Esophagus squamous epithelium (tissue), 5 donors: Measurements from ENCODE around the gene ADRA1B. TPM values are rescaled to one million over a fixed set of nuclear protein-coding genes. Genes with fewer than 3 reads are reported as not detected.

Experiments used
- DNase-seq: peaks from one replicate; lab custom pipeline; 2025; lab: John Stamatoyannopoulos, UW
- H3K27ac ChIP-seq, 4 donors: fragments of 200-600 bp; sonication (generic); one replicate each; pipeline ENCODE4 v1.5.1; 2016 to 2019; ENCODE audit warnings: mild to moderate bottlenecking in 1 of 4
- H3K27me3 ChIP-seq, 4 donors: fragments of 200-600 bp; sonication (generic); 1 replicate in 3 of 4; 2 replicates in 1 of 4; pipeline versions ENCODE4 v1.5.1 to v1.6.0; 2017 to 2021; ENCODE audit warnings: antibody characterized with exemption in 1 of 4
- H3K36me3 ChIP-seq, 3 donors: fragments of 200-600 bp; sonication (generic); one replicate each; pipeline ENCODE4 v1.5.1; 2016 to 2019
- H3K4me1 ChIP-seq, 3 donors: fragments of 200-600 bp; sonication (generic); one replicate each; pipeline ENCODE4 v1.5.1; 2017 to 2019
- H3K4me3 ChIP-seq, 4 donors: fragments of 200-600 bp; sonication (generic); 1 replicate in 3 of 4; 2 replicates in 1 of 4; pipeline ENCODE4 v1.5.1; 2016 to 2019; ENCODE audit warnings: mild to moderate bottlenecking in 2 of 4, moderate library complexity in 1 of 4
- H3K9me3 ChIP-seq, 3 donors: fragments of 200-600 bp; sonication (generic); one replicate each; pipeline ENCODE4 v1.5.1; 2016 to 2019
- POLR2A ChIP-seq, 4 donors: fragments of 450-650 bp; IDR thresholded peaks; one replicate each; pipeline ENCODE4 v1.6.1; 2017; ENCODE audit warnings: antibody characterized with exemption in 4 of 4, mild to moderate bottlenecking in 4 of 4, moderate library complexity in 3 of 4
- WGBS, 2 donors: methylation state at CpG; one replicate each; pipeline ENCODE4 v1.1.5; 2018; 5-methylcytosine and 5-hydroxymethylcytosine counted together
- intact Hi-C: fragments of 100-400 bp; cut with DNase I; formaldehyde crosslinking; loops from one replicate; pipeline ENCODE4 v1.15.0; 2022
- total RNA-seq, 4 donors: library from RNA; depleted of rRNA; stranded (reverse); fragments of >200 nt; gene quantifications; one replicate each; pipeline ENCODE4 v1.1.0, GENCODE V29; 2016
- TF ChIP-seq, protein P1 (sequence below), 6 experiments: fragments of 450-650 bp in 4 of 6; fragments of 200-600 bp in 2 of 6; sonication (generic) in 2 of 6; IDR thresholded peaks; one replicate each; pipeline ENCODE4 v1.5.1; 2016 to 2019; ENCODE audit warnings: antibody characterized with exemption in 6 of 6, mild to moderate bottlenecking in 4 of 6, moderate library complexity in 4 of 6
- donor health status: DM: yes; HTN: yes; CAD: no.

The ADRA1B gene
- total RNA-seq, 4 donors from 2014 or later = 1.3 TPM; not detected in 3

DNA sequence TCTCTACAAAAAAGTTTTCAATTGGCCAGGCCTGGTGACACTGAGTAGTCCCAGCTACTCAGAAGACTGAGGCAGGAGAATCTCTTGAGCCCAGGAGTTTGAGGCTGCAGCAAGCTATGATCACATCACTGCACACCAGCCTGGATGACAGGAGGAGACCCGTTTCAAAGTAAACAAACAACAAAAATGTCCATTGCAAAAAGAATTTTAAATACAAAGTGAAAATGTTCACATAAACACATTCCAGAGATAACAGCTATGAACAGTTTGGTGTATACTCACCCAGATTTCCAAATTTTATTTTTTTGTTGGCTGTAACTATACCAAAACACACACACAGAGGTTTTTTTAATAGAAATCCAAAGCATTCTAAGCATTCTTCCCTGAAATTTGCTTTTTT is 39.8 kb downstream of the ADRA1B start:
- DNase-seq = no peak
- WGBS, 2 donors = 14 to 30% methylated on average over 1 of the region's 1 CpG
- Histone ChIP-seq H3K4me3 (no peak overlapping the region), H3K27ac (no peak overlapping the region), H3K27me3 (no peaks in the 10 kb centered on the region), H3K9me3 (no peaks in the 10 kb centered on the region), H3K4me1 (no peaks in the 10 kb centered on the region), H3K36me3 (no peaks in the 10 kb centered on the region)
- TF ChIP-seq, protein P1, sequence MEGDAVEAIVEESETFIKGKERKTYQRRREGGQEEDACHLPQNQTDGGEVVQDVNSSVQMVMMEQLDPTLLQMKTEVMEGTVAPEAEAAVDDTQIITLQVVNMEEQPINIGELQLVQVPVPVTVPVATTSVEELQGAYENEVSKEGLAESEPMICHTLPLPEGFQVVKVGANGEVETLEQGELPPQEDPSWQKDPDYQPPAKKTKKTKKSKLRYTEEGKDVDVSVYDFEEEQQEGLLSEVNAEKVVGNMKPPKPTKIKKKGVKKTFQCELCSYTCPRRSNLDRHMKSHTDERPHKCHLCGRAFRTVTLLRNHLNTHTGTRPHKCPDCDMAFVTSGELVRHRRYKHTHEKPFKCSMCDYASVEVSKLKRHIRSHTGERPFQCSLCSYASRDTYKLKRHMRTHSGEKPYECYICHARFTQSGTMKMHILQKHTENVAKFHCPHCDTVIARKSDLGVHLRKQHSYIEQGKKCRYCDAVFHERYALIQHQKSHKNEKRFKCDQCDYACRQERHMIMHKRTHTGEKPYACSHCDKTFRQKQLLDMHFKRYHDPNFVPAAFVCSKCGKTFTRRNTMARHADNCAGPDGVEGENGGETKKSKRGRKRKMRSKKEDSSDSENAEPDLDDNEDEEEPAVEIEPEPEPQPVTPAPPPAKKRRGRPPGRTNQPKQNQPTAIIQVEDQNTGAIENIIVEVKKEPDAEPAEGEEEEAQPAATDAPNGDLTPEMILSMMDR (IDR thresholded peaks at IDR 0.05) = no peak
- TF ChIP-seq POLR2A (IDR thresholded peaks at IDR 0.05) = no peak
- intact Hi-C loops = no loop called here

DNA sequence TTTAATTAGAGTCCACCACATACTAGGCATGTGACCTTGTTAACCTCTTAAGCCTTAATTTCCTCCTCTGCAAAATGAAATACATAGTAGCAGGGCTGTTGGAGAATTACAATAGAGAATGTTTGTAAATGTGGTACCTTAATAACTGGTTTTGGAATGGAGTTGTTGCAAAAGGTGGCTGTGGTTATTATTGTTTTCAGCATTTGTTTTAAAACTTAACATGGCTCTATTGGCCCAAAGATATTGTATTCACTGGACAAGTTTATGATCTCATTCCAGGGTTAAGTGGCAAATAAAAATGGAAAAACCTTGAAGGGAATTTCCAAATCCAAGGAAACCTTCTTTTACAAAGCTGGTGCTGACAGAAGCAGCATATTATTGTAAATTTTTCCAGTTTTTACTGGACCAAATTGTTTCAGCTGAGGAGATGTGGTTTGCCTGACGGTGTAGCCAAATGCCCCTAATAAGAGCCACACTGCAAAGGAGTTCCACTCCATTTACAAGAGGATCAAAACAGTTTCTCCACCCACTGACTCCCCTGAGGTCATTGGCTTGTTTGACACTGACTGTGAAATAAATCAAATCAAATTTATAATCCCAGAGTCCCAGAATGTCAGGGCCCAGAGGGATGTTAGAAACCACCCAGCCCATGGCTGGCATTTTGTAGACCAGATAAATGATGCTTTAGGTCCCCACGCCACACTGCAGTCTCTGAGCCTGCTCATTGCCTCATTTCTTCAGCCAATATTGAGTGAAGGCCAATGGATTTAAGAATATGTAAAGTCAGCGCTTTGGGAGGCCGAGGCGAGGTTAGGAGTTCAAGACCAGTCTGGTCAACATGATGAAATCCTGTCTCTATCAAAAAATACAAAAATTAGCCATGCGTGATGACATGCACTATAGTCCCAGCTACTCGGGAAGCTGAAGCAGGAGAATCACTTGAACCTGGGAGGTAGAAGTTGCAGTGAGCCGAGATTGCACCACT is 45.2 kb downstream of the ADRA1B start:
- WGBS, 2 donors = 81 to 87% methylated on average over 8 of the region's 8 CpGs
- intact Hi-C loops = no loop called here
- no peaks in the 10 kb centered on the region for H3K36me3 ChIP-seq
- TF ChIP-seq POLR2A (IDR thresholded peaks at IDR 0.05) = no peak
- TF ChIP-seq, protein P1 (IDR thresholded peaks at IDR 0.05) = no peak
- H3K4me3 ChIP-seq = no peak overlapping the region
- no peak overlapping the region for H3K27ac ChIP-seq
- H3K4me1 ChIP-seq = no peaks in the 10 kb centered on the region
- peaks cover 0 to 17% (median 0%) of the 10 kb centered on the region in 4 donors for H3K27me3 ChIP-seq
- no peaks in the 10 kb centered on the region for H3K9me3 ChIP-seq
- no peak for DNase-seq

DNA sequence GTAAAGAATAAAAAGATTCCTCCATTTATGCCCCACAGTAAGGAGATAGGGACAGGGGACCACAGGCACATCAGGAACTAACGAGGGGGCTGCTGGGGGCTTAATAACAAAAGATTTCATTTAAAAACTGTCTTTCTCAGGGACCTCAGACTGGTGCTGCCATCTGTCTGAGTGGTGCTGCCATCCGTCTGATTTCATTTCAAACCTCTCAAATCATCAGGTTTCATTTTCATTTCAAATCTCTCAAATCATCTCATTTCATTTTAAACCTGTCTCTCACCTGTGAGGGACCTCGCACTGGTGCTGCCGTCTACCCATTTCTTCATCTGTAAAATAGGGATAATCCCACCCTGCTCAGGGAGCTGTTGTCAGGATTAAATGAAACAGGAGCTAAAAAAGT is 45.9 kb downstream of the ADRA1B start:
- peaks cover 0 to 23% (median 0%) of the 10 kb centered on the region in 4 donors for H3K27me3 ChIP-seq
- H3K36me3 ChIP-seq = no peaks in the 10 kb centered on the region
- DNase-seq = no peak
- no peaks in the 10 kb centered on the region for H3K4me1 ChIP-seq
- intact Hi-C loops = no loop called here
- H3K9me3 ChIP-seq = no peaks in the 10 kb centered on the region
- H3K27ac ChIP-seq = no peak overlapping the region
- no peak for TF ChIP-seq POLR2A (IDR thresholded peaks at IDR 0.05)
- TF ChIP-seq, protein P1 (IDR thresholded peaks at IDR 0.05) = no peak
- no peak overlapping the region for H3K4me3 ChIP-seq
- WGBS, 2 donors = 85 to 87% methylated on average over 4 of the region's 4 CpGs

DNA sequence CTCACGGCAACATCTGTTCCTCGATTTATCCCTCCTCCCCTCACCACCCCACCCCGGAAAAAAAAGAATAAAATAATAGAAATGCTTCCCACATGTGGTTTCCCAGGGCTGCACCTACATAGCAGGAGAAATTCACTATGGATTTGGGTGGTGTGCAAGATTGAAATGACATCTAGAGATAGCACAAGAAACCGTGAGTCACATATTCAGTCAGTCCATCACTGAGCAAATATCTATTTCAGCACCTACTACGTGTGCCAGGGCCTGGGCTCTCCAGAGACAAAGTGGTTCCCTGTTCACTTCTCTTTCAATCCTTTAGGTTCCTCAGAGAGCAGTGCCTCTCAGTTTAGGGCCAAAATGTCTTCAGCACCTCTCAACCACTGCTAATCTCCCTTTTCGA is 47.7 kb downstream of the ADRA1B start:
- intact Hi-C loops = no loop called here
- peaks cover 0 to 40% (median 0%) of the 10 kb centered on the region in 4 donors for H3K27me3 ChIP-seq

More for the DNA sequence above, 47.7 kb downstream of the ADRA1B start:
- WGBS, 2 donors = 78 to 80% methylated on average over 6 of the region's 6 CpGs
- no peaks in the 10 kb centered on the region for H3K36me3 ChIP-seq
- H3K4me1 ChIP-seq = no peaks in the 10 kb centered on the region
- no peak for DNase-seq
- H3K9me3 ChIP-seq = no peaks in the 10 kb centered on the region
- TF ChIP-seq, protein P1 (IDR thresholded peaks at IDR 0.05) = no peak
- no peak for TF ChIP-seq POLR2A (IDR thresholded peaks at IDR 0.05)
- no peak overlapping the region for H3K4me3 ChIP-seq
- no peak overlapping the region for H3K27ac ChIP-seq
